ENCODE data around the gene TRA2A. TPM values are rescaled to one million over a fixed set of nuclear protein-coding genes. Genes with fewer than 3 reads are reported as not detected.
A peak's percentile ranks its signal among the peaks of the same experiment; 100 is the strongest.

TRA2A gene
- total and polyA plus RNA-seq, 2 of the 13 experiments (the other 11 are each of a cell fraction or from before 2014, with no cell fraction given): 39.1 to 41.6 TPM

GRCh38 chr7:23531794-23532489 lies at the start of gene TRA2A (continued):
- TF ChIP-seq GRHL1 (CRISPR knock-in tag; conservative IDR thresholded peaks at IDR 0.05) (no peak), JUN (CRISPR knock-in tag; IDR thresholded peaks at IDR 0.05) (no peak), ZNF264 (CRISPR knock-in tag; IDR thresholded peaks at IDR 0.05) (peak; percentile 85; the same call in 1 of the 2 replicates), ZNF343 (CRISPR knock-in tag; IDR thresholded peaks at IDR 0.05) (no peak), ZNF652 (CRISPR knock-in tag; IDR thresholded peaks at IDR 0.05; ENCODE audit: borderline replicate concordance, low read depth) (no peak), RFX5 (IDR thresholded peaks at IDR 0.05; ENCODE audit: low read depth, low read length) (peak; percentile 87), ZNF263 (CRISPR knock-in tag; IDR thresholded peaks at IDR 0.05) (no peak), ZNF768 (CRISPR knock-in tag; IDR thresholded peaks at IDR 0.05) (no peak; the same call in 1 of the 2 replicates), ATF1 (CRISPR knock-in tag; IDR thresholded peaks at IDR 0.05) (peak; percentile 93), MZF1 (CRISPR knock-in tag; IDR thresholded peaks at IDR 0.05; ENCODE audit: borderline replicate concordance) (no peak), RORA (CRISPR knock-in tag; IDR thresholded peaks at IDR 0.05) (no peak), ZNF160 (CRISPR knock-in tag; IDR thresholded peaks at IDR 0.05) (peak; percentile 75; the same call in 1 of the 2 replicates), KLF6 (CRISPR knock-in tag; IDR thresholded peaks at IDR 0.05) (peak; percentile 92), ARNT2 (CRISPR knock-in tag; IDR thresholded peaks at IDR 0.05; ENCODE audit: low read depth) (peak; percentile 58; the same call in 1 of the 2 replicates), ZNF678 (CRISPR knock-in tag; IDR thresholded peaks at IDR 0.05) (no peak), GABPB1 (CRISPR knock-in tag; IDR thresholded peaks at IDR 0.05) (peak; percentile 75), PATZ1 (CRISPR knock-in tag; IDR thresholded peaks at IDR 0.05) (peak; percentile 37), BORCS8-MEF2B (CRISPR knock-in tag; IDR thresholded peaks at IDR 0.05) (0 out of 2 replicates have a peak, but pooled peaks have one; percentile 30), NFKBIZ (CRISPR knock-in tag; IDR thresholded peaks at IDR 0.05) (no peak; the same call in 1 of the 2 replicates), FOXA1 (IDR thresholded peaks at IDR 0.05) (no peak), FOXA1 (CRISPR knock-in tag; IDR thresholded peaks at IDR 0.05) (no peak), ZNF142 (CRISPR knock-in tag; IDR thresholded peaks at IDR 0.05) (peak; percentile 70), ZNF720 (CRISPR knock-in tag; IDR thresholded peaks at IDR 0.05) (no peak)

Measured in HepG2 (cell line).